ENCODE measurements around the gene THSD4.

THSD4 gene

GRCh38 chr15:71551566-71551965 lies 436.3 kb downstream of the THSD4 start:
- H3K36me3 ChIP-seq, result no peaks in the 10 kb centered on the region
- DNase-seq, result no peak

DNA sequence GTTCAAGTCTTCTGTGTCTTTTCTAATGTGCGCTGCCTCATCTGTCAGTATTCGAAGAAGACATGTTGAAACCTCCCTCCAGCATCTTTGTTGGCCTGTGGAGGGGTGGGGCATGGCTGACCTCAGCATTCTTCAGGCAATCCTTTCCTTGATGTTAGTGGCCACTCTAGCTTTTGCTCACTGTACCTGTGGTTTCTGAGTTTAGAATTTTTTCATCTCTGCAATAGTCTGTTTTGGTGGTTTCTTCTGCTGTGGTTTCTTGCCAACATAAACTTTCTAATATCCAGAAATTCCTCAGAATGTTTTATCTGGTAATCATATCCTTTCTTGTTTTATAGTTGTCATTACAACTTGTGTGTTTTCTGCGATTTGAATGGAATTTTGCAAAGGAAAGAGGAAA lies 443.8 kb downstream of the THSD4 start:
- no peaks in the 10 kb centered on the region for H3K27me3 ChIP-seq (ENCODE audit: insufficient read depth, low read depth, severe bottlenecking)
- H3K36me3 ChIP-seq, result no peaks in the 10 kb centered on the region
- TF ChIP-seq, protein P1, sequence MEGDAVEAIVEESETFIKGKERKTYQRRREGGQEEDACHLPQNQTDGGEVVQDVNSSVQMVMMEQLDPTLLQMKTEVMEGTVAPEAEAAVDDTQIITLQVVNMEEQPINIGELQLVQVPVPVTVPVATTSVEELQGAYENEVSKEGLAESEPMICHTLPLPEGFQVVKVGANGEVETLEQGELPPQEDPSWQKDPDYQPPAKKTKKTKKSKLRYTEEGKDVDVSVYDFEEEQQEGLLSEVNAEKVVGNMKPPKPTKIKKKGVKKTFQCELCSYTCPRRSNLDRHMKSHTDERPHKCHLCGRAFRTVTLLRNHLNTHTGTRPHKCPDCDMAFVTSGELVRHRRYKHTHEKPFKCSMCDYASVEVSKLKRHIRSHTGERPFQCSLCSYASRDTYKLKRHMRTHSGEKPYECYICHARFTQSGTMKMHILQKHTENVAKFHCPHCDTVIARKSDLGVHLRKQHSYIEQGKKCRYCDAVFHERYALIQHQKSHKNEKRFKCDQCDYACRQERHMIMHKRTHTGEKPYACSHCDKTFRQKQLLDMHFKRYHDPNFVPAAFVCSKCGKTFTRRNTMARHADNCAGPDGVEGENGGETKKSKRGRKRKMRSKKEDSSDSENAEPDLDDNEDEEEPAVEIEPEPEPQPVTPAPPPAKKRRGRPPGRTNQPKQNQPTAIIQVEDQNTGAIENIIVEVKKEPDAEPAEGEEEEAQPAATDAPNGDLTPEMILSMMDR (IDR thresholded peaks at IDR 0.05; ENCODE audit: low read depth, low read length), result no peak
- no peak for DNase-seq
- no peak overlapping the region for H3K27ac ChIP-seq
- H3K4me3 ChIP-seq (ENCODE audit: low read depth, low read length), result no peak overlapping the region
- H3K9me3 ChIP-seq (ENCODE audit: severe bottlenecking), result no peaks in the 10 kb centered on the region

More at GRCh38 chr15:71551566-71551965, 436.3 kb downstream of the THSD4 start:
- no peaks in the 10 kb centered on the region for H3K27me3 ChIP-seq (ENCODE audit: insufficient read depth, low read depth, severe bottlenecking)
- no peaks in the 10 kb centered on the region for H3K9me3 ChIP-seq (ENCODE audit: severe bottlenecking)
- no peak overlapping the region for H3K27ac ChIP-seq
- H3K4me3 ChIP-seq (ENCODE audit: low read depth, low read length), result no peak overlapping the region
- TF ChIP-seq, protein P1 (IDR thresholded peaks at IDR 0.05; ENCODE audit: low read depth, low read length), result no peak

DNA sequence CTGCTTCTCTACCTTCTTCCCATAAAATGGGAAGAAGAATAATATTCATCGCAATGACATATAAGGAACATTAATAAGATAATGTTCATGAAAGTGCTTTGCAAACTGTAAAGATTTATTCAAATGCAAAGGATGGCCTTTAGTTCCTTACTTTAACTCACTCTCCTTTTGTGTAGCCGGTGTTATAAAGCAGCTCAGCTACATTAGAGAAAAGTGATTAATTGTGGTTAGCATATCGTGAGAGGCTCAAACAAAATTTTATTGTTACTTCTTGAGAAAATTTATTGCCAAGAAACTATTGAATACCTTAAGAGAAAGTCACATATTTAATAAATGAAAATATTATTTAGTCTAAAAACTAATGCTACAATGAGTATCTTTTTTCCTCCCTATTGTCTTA lies 444.3 kb downstream of the THSD4 start:
- TF ChIP-seq, protein P1 (IDR thresholded peaks at IDR 0.05; ENCODE audit: low read depth, low read length), result no peak
- Histone ChIP-seq H3K36me3 (no peaks in the 10 kb centered on the region), H3K4me3 (ENCODE audit: low read depth, low read length) (no peak overlapping the region), H3K9me3 (ENCODE audit: severe bottlenecking) (no peaks in the 10 kb centered on the region), H3K27ac (no peak overlapping the region), H3K27me3 (ENCODE audit: insufficient read depth, low read depth, severe bottlenecking) (no peaks in the 10 kb centered on the region)
- no peak for DNase-seq

GRCh38 chr15:71562251-71562650 lies 447.0 kb downstream of the THSD4 start:
- H3K27ac ChIP-seq, result no peak overlapping the region
- H3K4me3 ChIP-seq (ENCODE audit: low read depth, low read length), result no peak overlapping the region
- no peaks in the 10 kb centered on the region for H3K9me3 ChIP-seq (ENCODE audit: severe bottlenecking)
- DNase-seq, result no peak
- TF ChIP-seq, protein P1 (IDR thresholded peaks at IDR 0.05; ENCODE audit: low read depth, low read length), result no peak
- no peaks in the 10 kb centered on the region for H3K36me3 ChIP-seq
- no peaks in the 10 kb centered on the region for H3K27me3 ChIP-seq (ENCODE audit: insufficient read depth, low read depth, severe bottlenecking)

DNA sequence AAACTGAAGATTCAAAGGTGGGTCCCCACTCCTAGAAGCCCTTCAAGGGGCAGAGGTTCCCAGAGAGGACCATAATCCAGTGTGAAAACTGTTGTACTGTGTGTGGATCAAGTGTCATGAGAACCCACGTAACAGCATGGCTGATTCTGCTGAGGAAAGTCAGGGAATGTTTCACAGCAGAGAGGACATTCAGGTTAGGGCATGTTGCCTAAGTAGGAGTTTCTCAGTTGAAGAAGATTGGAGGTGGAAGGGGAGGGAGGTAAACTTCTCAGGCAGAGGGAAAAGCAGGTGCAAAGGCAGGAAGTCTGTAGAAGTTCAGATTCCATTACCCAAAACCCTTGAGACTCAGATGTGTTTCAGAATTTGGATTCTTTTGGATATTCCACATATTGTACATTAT lies 448.9 kb downstream of the THSD4 start:
- no peak for DNase-seq
- no peak overlapping the region for H3K4me3 ChIP-seq (ENCODE audit: low read depth, low read length)

DNA sequence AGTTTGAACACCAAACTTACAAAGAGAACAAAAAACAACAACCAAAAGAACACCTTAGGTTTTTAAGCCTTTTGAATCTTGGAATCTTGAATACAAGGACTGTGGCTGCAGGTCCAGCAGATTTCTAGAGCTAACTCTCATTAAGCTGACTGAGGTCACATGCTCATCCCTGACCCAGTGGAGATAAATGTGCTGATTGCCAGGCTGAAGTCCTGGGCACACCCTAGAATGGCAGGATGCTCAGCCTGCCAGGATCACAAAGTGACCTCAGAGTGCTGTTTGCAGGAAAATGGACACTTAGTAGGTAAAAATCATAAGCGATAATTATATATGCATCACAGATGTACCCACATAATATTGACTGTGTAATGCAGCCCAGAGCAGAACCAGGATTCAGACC lies 449.7 kb downstream of the THSD4 start:
- Histone ChIP-seq H3K36me3 (no peaks in the 10 kb centered on the region), H3K9me3 (ENCODE audit: severe bottlenecking) (peaks cover 3% of the 10 kb centered on the region), H3K27ac (no peak overlapping the region), H3K4me3 (ENCODE audit: low read depth, low read length) (no peak overlapping the region), H3K27me3 (ENCODE audit: insufficient read depth, low read depth, severe bottlenecking) (no peaks in the 10 kb centered on the region)
- no peak for DNase-seq
- TF ChIP-seq, protein P1 (IDR thresholded peaks at IDR 0.05; ENCODE audit: low read depth, low read length), result no peak

More for the DNA sequence above, 448.9 kb downstream of the THSD4 start:
- Histone ChIP-seq H3K27ac (no peak overlapping the region), H3K36me3 (no peaks in the 10 kb centered on the region), H3K9me3 (ENCODE audit: severe bottlenecking) (no peaks in the 10 kb centered on the region), H3K27me3 (ENCODE audit: insufficient read depth, low read depth, severe bottlenecking) (no peaks in the 10 kb centered on the region)
- TF ChIP-seq, protein P1 (IDR thresholded peaks at IDR 0.05; ENCODE audit: low read depth, low read length), result no peak
